ENCODE results near the gene CACNB4.

GRCh38 chr2:152005607-152006006 is 93.2 kb downstream of the CACNB4 start:
- TF ChIP-seq SAP30 (IDR thresholded peaks at IDR 0.05; ENCODE audit: borderline replicate concordance, insufficient read depth, low read depth, low read length, poor library complexity, severe bottlenecking) (no peak), ZNF324 (CRISPR knock-in tag; IDR thresholded peaks at IDR 0.05) (no peak), SREBF2 (CRISPR knock-in tag; IDR thresholded peaks at IDR 0.05) (no peak), FOXJ3 (CRISPR knock-in tag; IDR thresholded peaks at IDR 0.05) (no peak)

All from K562 (cell line).